Pancreas (tissue), 10 donors: Measurements from ENCODE around the gene SPTLC3. TPM values are rescaled to one million over a fixed set of nuclear protein-coding genes. Genes with fewer than 3 reads are reported as not detected.

ENCODE experiments used
- ATAC-seq, 4 donors: fragments of 200-7000 bp; cut with Tn5 transposase; one replicate each; pipeline versions ENCODE4 v1.8.0 to v1.9.1; 2020; ENCODE audit warnings: mild to moderate bottlenecking in 4 of 4, moderate library complexity in 4 of 4
- DNase-seq, 6 donors: peaks; one replicate each; pipeline ENCODE4 v3.0.0-alpha.2; 2020
- FAIRE-seq: peaks from 2 replicates; lab custom pipeline; 2012; peaks lifted over from hg19 to GRCh38; lab: Jason Lieb, UNC
- H3K27ac ChIP-seq, 4 donors: fragments of 200-600 bp; sonication (generic); 1 replicate in 3 of 4; 2 replicates in 1 of 4; pipeline versions ENCODE4 v1.5.0 to v1.8.0; 2020
- H3K27me3 ChIP-seq, 4 donors: fragments of 200-600 bp; one replicate each; pipeline ENCODE4 v1.8.0; 2021
- H3K36me3 ChIP-seq, 3 donors: fragments of 200-600 bp; sonication (generic) in 1 of 3; one replicate each; pipeline versions ENCODE4 v1.5.0 to v1.8.0; 2020 to 2021
- H3K4me1 ChIP-seq, 3 donors: fragments of 200-600 bp; one replicate each; pipeline ENCODE4 v1.8.0; 2021
- H3K4me3 ChIP-seq, 4 donors: fragments of 200-600 bp; sonication (generic) in 2 of 4; one replicate each; pipeline versions ENCODE4 v1.5.0 to v1.8.0; 2020 to 2021
- H3K9me3 ChIP-seq, 4 donors: fragments of 200-600 bp; one replicate each; pipeline ENCODE4 v1.8.0; 2021
- CTCF ChIP-seq, 4 donors: fragments of 200-600 bp; sonication (generic) in 3 of 4; IDR thresholded peaks; one replicate each; pipeline versions ENCODE4 v1.5.0 to v1.8.0; 2021; ENCODE audit warnings: antibody characterized with exemption in 4 of 4
- WGBS, 2 donors: extraction: QIAGEN DNeasy Blood & Tissue Kit; methylation state at CpG; one replicate each; pipeline ENCODE4 v1.1.7; 2013; 5-methylcytosine and 5-hydroxymethylcytosine counted together
- intact Hi-C, 3 donors: fragments of 100-400 bp; cut with DNase I; formaldehyde crosslinking; loops; one replicate each; pipeline versions ENCODE4 v1.11.1 to v1.14.2; 2022
- polyA plus RNA-seq, 2 donors: library from polyadenylated mRNA; stranded (reverse); fragments of 200-250 nt; gene quantifications; one replicate each; pipeline ENCODE4 v1.2.3, GENCODE V29; 2013
- total RNA-seq, 6 donors: library from RNA; stranded (reverse); fragmentation: NEBNext Ultra II Directional in 4 of 6; extraction: Animal tissue kit (Norgen Biotek cat#: 25700) in 4 of 6; gene quantifications; one replicate each; pipeline versions ENCODE4 v1.2.1 to v1.2.4, GENCODE V29; 2021 to 2023
- donor health status: healthy with polysubstance abuse.
- donor health status: DM: no; HTN: no; CAD: no; lungs with moderate emphysema.
- donor health status: DM: no; HTN: no; CAD: no.
- donor health status: control.
- donor health status: control.
- donor health status: Bipolar disorder and iron deficiency.
- donor health status: DM: yes; HTN: yes; CAD: no.
- donor health status: DM: no; HTN: no; CAD: no.
- donor health status: DM: no; HTN: no; CAD: no.
- donor health status: DM: yes; HTN: yes; CAD: no.

The SPTLC3 gene
- total and polyA plus RNA-seq, 8 donors: 1.5 to 9.3 (median 4.4) TPM

GRCh38 chr20:13140201-13140600 is 131.4 kb downstream of the SPTLC3 start:
- intact Hi-C loops: no loop called here
- no peak overlapping the region for H3K27ac ChIP-seq
- ATAC-seq (no peak), FAIRE-seq (no peak), DNase-seq (no peak)
- H3K36me3 ChIP-seq: no peaks in the 10 kb centered on the region
- no peak overlapping the region for H3K4me3 ChIP-seq
- 77 to 78% methylated on average over 3 of the region's 3 CpGs for WGBS, 2 donors
- H3K4me1 ChIP-seq: no peaks in the 10 kb centered on the region
- H3K9me3 ChIP-seq: no peaks in the 10 kb centered on the region
- H3K27me3 ChIP-seq: no peaks in the 10 kb centered on the region
- no peak for TF ChIP-seq CTCF (IDR thresholded peaks at IDR 0.05)

DNA sequence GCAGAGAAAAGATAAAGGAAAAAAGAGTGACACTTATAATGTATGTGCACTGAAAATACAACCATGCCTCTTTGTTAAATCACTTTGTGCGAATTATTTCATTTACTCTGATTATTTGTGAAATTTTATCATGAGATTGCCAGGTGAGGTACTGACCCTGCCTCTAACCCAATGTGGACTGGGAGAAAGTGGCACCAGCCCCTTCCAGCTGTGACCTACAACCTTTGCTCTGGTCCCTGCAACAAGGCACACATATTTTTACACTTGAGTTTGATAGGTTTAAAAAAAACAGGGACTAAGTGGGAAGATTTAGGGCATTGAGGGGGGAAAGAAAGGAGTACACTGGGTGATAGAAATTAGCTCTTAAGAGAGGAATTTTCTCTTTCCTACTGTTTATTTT is 132.0 kb downstream of the SPTLC3 start:
- no peak for TF ChIP-seq CTCF (IDR thresholded peaks at IDR 0.05)
- no peak overlapping the region for H3K4me3 ChIP-seq
- H3K36me3 ChIP-seq: no peaks in the 10 kb centered on the region
- no peaks in the 10 kb centered on the region for H3K9me3 ChIP-seq
- DNase-seq: no peak
- H3K4me1 ChIP-seq: no peaks in the 10 kb centered on the region
- no peak for FAIRE-seq
- intact Hi-C loops: no loop called here
- WGBS, 2 donors: 94 to 95% methylated on average over 1 of the region's 1 CpG
- no peaks in the 10 kb centered on the region for H3K27me3 ChIP-seq
- no peak overlapping the region for H3K27ac ChIP-seq
- ATAC-seq: no peak

DNA sequence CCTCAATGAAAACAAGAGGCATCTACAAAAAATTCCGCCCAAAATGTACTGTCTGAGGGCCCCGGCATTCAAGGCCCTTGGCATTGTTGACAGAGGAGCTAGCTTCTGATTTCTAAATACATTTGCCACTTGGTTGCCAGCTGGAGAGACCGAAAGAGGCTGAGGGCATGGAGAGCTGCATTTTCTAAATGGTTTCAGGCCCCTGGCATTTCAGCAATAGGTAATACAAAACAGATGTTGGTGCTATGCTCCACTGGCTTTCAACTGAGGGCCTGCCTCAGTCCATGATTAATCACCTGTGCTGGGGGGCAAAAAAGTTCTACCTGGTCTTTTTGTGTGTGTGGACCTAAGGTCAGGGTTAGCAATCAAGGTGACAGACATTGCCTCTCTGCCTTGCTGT is 132.8 kb downstream of the SPTLC3 start:
- no peak for TF ChIP-seq CTCF (IDR thresholded peaks at IDR 0.05)
- no peaks in the 10 kb centered on the region for H3K4me1 ChIP-seq
- no peaks in the 10 kb centered on the region for H3K27me3 ChIP-seq
- ATAC-seq (peak in 1 of 4 donors; percentile 14), FAIRE-seq (no peak), DNase-seq (no peak)
- intact Hi-C loops: no loop called here
- WGBS, 2 donors: 84 to 88% methylated on average over 3 of the region's 3 CpGs
- H3K27ac ChIP-seq: no peak overlapping the region
- no peaks in the 10 kb centered on the region for H3K36me3 ChIP-seq
- H3K9me3 ChIP-seq: no peaks in the 10 kb centered on the region
- no peak overlapping the region for H3K4me3 ChIP-seq

DNA sequence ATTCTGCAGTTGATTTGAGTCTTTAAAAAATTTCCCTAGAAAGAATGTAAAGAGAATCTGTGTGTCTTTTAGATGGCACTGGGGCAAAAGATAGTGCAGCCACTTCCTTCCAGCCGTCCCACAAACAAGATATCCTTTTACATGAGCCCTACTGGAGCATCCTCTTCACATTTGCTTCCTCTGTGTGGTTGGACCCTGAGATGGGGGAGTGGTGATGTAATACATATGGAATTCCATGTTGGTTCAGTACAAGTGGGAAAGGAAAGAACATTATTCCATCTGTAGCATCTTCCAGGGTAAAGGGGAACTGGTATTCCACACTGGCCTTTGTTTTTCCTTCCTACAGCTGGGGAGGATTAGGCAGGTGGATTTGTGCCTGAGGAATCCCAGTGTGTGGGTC is 133.4 kb downstream of the SPTLC3 start:
- Histone ChIP-seq H3K4me1 (no peaks in the 10 kb centered on the region), H3K27ac (no peak overlapping the region), H3K4me3 (no peak overlapping the region), H3K36me3 (no peaks in the 10 kb centered on the region), H3K9me3 (no peaks in the 10 kb centered on the region), H3K27me3 (no peaks in the 10 kb centered on the region)
- ATAC-seq: no peak
- TF ChIP-seq CTCF (IDR thresholded peaks at IDR 0.05): no peak
- no peak for FAIRE-seq
- no peak for DNase-seq
- WGBS, 2 donors: 82 to 93% methylated on average over 1 of the region's 1 CpG
- intact Hi-C loops: no loop called here

- no peaks in the 10 kb centered on the region for H3K9me3 ChIP-seq
- DNase-seq (no peak), ATAC-seq (no peak), FAIRE-seq (no peak)
- H3K27me3 ChIP-seq: no peaks in the 10 kb centered on the region
- H3K4me3 ChIP-seq: no peak overlapping the region
- no peaks in the 10 kb centered on the region for H3K36me3 ChIP-seq
- no peak for TF ChIP-seq CTCF (IDR thresholded peaks at IDR 0.05)
- H3K4me1 ChIP-seq: no peaks in the 10 kb centered on the region
- H3K27ac ChIP-seq: no peak overlapping the region
- intact Hi-C loops: no loop called here
- 65 to 76% methylated on average over 8 of the region's 8 CpGs for WGBS, 2 donors
These were observed 138.5 kb downstream of the SPTLC3 start for GRCh38 chr20:13147071-13147963.
